Embryonic facial prominence (tissue), 1 donor: ENCODE measurements around the gene CDA.

Source experiments
- DNase-seq: peaks from one replicate; pipeline ENCODE4 v3.0.0-alpha.2; 2016; ENCODE audit errors: extremely low spot score

Gene CDA

DNA sequence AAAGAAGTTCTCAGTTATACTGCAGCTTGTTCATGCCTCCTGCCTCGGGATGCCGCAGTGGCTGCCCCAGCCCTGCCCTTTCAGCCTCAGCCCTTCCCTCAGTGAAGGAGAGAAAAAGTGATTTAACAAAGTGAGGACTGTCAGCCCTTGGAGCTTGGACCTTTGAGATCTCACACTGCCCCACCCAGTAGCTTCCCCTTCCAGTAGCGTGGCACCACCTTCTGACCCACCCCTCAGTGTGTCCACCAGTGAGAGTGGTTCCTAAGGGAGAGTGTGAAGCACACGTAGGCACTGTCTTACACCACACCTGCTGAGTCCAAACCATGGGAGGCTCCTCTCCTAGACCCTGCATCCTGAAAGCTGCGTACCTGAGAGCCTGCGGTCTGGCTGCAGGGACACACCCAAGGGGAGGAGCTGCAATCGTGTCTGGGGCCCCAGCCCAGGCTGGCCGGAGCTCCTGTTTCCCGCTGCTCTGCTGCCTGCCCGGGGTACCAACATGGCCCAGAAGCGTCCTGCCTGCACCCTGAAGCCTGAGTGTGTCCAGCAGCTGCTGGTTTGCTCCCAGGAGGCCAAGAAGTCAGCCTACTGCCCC, at the start of gene CDA:
TSS of gene CDA (plus strand) at position 464 of the 592 bp plus-strand sequence. CDS start at position 497, 33 bp downstream.
- no peak for DNase-seq

DNA sequence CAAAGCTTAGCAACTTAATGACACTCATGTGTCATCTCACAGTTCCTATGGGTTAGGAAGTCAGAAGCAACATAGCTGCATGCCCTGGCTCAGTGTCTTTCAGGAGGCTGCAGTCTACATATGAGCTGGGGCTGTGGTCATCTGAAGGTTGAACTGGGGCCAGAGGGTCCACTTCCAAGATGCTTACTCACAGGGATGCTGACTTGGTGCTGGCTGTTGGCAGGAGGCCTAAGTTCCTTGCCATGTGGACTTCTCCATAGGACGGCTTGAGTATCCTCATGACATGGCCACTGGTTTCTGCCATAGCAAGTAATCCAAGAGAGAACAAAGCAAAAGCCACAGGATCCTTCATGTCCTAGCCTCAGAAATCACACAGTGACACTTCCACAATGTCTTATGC, 48.6 kb upstream of the CDA start:
- DNase-seq: no peak

DNA sequence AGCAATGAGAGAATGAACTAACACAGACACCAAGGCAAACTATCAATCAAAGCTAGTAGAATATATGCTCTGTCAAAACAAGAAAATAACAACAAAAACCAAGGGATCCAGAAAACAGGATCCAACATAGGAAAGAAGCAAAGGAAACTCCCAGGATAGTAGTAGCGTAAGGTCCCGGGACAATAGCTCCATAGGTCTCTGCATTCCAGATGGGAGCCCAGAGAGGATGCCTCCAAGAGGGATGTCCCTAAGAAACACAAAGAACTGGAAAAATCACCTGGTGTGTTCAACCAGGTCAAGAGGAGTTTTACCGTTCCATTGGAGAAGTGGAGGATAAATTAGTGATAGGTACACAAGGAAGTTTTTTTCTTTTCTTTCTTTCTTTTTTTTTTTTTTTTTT, 42.3 kb upstream of the CDA start:
- no peak for DNase-seq

DNA sequence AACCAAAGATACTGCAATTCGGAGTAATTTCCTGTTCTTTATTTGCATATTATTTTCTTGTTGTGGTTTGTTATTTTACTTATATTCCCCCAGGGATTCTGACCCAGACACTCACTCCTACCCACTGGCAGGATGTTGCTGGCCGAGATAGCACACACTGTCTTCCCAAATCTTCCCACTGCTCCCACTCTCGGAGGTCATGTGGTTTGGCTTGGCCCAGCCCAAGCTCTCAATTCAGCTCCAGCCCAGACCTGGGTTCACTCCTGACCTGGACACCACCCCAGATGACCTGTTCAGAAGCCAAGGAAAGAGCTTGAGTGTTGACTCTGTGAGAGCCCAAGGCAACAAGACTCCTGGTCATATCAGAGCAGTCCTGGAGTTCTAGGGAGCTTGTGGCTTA, 37.7 kb upstream of the CDA start:
- DNase-seq: no peak

DNA sequence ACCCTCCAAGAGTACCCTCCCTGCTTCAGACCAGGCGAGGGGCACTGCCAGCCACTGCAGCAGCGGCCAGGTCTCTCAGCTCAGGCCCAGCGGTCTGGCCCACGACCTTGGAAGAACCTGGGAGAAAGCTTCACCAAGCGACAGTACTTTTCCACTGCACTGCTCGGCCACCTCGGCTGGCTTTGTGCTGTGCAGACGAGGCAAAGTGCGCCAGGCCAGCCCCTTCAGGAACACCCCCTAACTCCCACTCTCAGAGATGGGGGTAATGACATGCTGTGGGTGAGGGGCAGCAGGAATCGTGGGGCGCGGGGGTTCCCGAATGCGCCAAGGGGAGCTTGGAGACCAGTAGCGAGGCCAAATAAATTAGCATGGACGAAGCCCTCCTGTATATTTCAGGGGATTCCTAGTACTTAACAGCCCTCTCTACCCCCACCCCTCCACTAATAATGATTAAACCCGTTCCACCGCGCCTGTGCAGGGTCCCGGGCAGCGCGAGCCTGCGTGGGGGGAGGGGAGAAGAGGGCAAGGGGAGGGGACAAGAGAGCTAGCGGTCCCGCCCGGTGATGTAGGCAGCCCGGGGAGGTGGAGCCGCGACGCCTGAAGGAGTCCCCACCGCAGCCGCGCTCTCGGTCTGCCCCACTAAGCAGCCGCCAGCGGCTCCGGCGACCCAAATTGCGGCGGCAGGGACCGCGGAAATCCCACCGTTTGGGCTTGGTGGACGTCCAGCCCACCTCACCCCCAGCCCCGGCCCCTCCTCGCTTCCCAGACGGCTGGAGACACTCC, 36.8 kb upstream of the CDA start, which contains the start of gene FAM43B:
TSS of gene FAM43B (plus strand) at position 629 of the 783 bp plus-strand sequence. CDS start 401 bp downstream, outside the sequence.
- DNase-seq: peak; percentile 14

DNA sequence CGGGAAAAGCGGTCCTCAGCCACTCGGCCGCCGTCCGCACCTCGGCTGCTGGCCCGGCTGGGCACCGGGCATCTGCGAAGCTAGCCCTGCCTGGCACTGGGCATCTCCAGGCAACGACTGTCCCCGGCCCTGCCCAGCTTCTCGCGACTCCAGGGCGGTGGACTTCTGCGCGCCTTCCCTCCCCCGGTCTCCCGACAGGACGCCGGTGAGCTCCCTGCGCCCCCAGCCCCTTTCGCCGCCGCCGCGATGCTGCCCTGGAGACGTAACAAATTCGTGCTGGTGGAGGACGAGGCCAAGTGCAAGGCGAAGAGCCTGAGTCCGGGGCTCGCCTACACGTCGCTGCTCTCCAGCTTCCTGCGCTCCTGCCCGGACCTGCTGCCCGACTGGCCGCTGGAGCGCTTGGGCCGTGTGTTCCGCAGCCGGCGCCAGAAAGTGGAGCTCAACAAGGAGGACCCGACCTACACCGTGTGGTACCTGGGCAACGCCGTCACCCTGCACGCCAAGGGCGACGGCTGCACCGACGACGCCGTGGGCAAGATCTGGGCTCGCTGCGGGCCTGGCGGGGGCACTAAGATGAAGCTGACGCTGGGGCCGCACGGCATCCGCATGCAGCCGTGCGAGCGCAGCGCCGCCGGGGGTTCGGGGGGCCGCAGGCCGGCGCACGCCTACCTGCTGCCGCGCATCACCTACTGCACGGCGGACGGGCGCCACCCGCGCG, 36.0 kb upstream of the CDA start:
- DNase-seq: no peak

DNA sequence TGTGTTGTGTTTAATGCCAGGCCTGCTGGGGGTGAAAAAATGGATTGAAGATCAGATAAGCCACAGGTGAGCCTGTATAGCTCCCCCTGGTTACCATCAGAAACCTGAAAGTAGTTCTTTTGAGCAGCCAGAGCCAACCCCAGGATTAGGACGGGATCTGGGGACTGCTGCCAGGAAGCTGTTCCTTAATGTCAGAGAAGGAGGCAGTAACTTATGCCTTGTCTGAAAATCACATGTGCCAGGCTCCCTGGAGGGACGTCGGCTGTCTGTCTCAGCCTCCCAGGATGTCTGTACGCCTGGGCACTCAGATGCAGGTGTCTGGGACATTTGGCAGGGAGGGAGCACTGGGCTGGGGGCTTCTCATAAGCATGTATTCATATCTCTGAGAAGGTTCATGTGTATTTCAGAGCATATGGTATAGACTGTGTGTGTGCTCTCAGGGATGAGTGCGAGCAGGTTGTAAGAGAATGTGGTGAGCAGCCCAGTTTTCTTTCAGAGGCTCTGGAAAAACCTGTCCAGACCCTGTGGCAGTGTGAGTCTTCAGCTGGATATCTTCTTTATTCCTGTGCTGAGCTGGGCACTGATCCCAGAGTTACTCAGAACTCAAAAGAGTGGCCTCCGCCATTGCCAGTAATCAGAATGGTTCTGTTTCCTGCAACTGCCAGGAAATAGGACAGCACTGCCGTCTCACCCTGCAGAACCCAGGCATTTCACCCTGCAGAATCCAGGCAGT, 33.7 kb upstream of the CDA start:
- DNase-seq: no peak

DNA sequence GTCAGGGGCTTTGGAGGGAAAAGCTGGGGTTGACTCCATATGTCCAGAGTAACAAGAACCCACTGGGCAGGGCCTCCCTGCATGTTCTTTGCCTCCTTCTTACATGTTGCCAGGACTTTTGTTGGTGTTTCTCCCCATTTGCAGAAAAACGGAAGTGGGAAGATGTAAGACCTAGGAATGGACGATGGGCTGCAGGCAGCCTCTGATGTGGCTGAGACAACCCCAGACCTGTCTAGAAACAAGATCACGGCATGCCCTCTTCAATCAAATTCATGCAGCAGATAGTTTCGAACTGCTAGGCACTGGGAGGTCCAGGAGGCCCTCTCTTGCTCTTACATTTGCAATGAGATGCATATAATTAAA, 33.2 kb upstream of the CDA start:
- DNase-seq: no peak

DNA sequence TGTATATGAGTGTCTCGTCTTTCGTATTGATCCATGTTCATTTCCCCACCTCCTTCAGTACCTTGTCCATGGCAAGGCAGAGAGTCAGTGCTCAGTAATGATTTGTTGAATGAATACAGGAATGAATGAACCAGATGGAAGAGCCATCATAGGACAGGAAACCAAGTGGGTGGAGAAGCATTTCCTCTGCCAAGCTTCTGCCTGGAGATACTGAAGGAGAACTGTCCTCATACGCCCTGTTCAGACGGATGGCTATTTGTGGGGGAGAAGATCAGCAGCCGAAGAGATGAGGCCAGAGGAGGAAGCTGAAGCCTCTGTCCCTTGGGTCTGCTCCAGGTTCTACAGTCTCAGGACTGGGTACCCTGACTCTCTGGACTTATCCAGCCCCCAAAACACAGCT, 30.7 kb upstream of the CDA start:
- no peak for DNase-seq

DNA sequence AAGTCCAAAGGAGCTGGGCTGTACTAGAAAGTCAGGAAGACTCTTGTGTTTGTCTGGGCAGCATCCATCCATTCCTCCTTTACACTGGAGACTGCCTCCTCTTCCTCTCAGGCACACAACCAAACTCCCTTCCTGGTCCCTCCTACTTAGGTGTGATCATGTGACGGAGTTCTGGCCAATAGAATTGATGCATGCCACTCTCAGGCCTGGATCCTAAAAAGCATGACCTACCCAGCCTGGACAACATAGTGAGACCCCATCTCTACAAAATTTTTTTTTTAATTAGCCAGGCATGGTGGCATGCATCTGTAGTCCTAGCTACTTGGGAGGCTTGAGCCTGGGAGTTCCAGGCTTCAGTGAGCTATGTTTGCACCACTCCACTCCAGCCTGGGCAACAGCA, 27.9 kb upstream of the CDA start:
- no peak for DNase-seq

DNA sequence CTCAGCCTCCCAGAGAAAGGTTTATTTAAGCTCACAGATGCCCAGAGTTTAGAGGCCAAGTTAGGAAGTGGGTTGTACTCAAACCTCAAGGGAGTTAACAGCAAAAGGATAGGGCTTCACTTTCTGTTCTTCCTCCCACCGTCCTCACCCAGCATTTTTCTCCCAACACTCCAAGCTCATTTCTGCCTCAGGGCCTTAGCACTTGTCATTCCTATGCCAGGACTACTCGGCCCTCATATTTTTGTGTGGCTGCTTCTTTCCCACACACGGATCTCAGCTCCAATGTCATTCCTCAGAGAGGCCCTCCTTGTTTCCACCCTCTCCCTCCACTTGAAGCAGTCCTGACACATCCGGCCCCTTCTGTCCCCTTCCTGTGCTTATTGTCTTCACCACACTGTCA, 23.7 kb upstream of the CDA start:
- DNase-seq: no peak

DNA sequence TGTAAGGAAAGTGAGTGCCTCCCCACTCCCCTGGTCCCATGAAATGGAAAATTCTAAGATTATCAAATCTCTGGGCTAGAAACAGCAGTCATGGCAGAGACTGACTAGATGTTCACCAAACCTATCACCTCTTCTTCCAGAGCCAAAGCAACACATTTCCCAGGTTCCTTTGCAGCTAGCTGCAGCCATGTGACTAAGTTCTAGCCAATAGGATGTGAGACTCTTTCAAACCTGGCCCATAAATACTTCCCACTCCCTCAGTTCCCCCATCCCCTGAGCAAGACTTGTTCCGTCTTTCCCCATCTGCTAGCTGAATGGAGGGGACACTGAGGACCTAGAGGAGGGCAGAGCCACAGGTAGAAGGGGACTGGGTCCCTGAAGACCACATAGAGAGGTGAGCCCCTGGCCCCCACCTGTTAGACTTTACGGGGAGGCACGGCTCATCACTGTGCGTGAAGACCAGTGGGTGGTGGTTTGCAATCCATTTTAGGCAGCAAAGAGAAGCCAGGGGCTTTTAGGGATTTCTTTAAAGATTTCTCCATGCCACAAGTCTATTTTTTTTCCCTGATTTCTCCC, 19.3 kb upstream of the CDA start:
- no peak for DNase-seq

DNA sequence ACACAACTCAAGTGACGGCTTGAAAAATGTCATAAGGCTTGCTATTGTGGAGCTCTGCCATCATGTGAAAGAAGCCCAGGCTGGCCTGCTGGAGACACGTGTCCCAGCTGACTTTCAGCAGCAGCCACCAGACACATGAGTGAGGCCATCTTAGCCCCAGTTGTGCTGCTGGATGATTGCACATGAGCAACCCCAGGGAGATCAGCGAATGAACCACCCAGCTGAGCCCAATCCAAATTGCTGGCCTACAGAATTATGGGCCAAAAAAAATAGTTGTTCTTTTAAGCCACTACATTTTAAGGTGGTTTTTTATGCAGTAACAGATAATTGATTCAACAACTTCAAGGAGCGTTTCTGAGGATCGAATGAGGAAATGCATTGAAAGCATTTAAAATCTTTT, 17.5 kb upstream of the CDA start:
- DNase-seq: no peak

DNA sequence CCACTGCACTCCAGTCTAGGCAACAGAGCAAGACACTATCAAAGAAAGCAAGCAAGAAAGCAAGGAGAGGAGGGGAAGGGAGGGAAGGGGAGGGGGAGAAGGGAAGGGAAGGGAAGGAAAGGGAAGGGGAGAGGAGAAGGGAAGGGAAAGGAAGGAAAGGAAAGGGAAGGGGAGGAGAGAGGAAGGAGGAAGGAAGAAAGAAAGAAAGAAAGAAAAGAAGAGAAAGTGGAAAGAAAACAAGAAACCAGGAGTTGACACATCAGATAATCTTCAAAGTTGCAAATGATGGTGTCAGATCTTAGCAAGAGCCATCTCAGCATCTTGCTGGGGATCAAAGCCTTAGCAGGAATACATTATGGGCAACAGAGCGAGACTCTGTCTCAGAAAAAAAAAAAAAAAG, 14.9 kb upstream of the CDA start:
- no peak for DNase-seq

DNA sequence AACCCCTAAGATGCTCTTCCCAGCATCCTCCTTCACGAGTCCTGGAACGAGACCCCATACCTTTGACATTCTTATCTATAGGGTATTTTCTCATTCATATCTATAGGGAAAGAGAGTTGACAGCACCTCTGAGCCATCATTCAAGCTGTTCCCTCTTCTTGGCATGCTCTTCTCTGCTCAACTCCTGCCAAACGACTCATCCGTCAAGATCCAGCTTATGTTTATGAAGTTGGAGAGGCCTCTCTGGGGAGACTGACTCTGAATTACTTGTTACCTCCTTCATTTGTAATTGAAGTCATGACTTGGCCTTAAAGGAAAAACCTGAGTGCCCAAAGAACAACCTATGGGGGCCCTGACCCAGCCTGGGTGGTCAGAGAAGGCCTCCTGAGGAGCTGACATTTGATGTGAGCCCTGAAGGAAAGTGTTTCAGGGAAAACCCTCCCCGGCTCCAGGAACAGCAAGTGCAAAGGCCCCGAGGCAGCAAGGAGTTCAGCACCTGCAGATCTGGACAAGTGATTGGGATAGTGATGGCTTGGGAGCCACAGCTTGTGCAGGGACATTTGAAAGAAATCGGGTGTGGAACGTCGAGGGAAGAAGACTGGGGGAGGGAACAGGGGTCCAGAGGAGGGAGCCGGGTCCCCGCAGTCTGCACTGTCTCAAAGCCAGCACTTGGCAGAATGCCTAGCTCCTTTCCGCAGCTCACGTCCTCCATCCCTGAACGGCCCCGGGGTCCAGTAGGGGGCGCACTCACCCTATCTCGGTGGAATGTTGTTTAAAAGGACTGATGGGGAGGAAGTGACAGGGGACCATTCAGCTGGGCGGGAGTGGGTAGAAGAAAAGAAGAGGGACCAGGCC, 14.0 kb upstream of the CDA start:
- DNase-seq: no peak

DNA sequence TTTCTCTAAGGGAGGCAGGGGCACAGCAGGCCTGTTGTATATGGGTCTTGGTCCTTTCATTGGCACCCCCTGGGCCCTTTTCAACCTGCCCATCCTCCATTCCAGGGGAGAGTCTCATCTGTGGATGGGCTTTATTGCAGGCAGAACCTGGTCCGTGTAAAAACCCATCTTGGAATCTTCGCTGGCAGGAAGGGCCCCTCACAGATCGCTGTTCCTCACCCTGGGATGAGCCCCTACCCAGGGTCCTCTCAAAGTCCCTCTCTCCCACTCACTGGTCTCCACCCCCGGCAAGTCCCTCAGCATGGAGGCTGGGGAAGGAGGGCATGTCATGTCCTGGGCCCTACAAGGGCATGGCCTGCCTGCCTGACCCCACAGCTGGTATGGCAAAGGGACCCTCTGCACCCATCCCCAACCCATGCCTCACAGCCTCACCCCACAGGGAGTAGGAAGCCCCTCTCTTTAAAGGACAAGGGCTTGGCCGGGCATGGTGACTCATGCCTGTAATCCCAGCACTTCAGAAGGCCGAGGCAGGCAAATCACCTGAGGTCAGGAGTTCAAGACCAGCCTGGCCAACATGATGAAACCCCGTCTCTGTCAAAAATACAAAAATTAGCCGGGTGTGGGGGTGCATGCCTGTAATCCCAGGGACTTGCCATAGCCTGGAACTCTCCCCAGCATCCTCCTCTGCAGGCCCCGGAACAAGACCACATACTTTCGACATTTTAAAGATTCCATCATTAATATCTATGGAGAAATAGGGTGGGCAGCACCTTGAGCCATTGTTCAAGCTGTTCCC, 13.2 kb upstream of the CDA start:
- no peak for DNase-seq

DNA sequence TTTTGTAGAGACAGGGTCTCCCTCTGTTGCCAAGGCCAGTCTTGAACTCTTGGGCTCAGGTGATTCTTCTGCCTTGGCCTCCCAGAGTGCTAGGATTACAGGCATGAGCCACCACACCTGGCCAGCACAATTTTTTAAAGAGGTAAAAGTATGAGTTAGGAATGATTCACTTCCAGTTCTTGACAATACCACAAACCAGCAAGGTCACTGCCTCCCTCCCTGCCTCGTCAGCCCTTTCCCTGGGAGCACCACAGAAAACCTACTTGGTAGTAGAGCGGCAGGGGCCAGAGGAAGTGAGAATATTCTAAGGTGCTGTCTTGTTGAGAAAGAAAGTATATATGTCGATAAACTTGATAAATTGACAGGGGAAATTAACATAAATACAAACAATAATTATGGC, 10.8 kb upstream of the CDA start:
- no peak for DNase-seq

DNA sequence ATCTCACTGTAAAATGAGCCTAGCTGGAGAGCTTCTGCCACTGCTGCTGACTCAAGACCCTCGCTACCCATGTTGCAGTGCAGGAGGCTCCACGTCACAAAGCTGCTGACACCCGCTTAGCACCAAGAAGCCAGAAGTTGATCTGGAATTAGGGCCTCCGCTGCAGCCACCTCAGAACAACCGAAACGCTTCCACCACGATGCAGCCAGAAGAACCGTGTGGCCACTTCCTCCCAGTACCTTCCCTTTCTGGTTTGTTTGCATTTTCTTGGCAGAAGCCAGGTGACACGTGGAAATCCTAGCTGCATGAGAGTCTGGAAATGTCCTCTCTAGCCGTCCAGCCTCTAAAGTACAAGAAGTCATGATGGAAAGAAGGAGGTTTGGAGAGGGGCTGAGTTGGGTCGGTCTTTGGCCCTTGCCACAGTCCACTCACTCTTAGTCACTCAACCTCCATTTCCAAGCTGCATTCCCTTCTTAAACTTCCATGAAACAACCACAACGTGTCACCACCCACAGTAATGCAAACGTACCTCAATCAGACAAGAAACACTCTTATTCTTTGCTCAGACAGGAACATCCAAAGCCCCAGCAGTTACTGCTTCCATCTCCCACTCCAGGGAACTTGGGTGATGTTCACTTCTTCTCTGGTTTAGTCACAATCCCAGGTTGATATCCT, 10.0 kb upstream of the CDA start:
- no peak for DNase-seq

DNA sequence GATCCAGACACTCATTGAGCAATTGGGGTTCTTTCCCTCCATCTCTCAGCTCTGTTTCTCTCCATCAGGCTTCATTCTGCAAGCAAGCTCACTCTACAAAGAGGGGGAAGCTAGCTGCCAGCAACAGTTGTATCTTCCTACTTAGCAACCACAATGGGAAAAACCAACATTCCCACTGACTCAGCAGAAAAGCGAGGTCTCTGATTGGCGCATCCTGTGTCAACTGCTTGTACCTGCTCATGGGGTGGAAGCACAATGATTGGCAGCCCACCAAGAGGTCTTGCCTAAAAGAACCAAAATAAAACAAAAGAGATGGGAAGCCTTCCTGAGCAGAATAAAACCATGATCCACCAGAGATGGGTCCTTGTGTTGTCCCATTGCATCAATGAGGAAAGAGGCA, 4.0 kb upstream of the CDA start:
- no peak for DNase-seq
